ENCODE data around the gene PBXIP1.

DNA sequence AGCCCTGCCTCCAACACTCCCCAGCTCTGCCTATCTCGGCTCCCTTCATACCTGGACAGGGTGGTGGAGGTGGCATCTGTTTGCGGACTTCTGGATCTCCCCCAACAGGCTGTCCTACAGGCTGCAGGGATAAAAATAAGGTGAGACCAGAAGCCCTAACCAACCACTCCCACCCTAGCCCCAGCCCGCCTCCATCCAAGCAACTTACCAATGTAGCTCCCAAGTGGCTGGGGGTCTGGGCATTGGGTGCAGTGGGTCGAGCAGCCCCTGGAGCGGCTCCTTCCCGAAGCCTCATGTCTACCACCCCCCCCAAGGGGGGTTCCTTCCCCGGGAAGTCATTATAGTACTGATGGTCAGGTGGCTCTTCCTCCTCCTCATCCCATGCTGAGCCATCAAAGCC lies 10.2 kb upstream of the PBXIP1 start:
- TF ChIP-seq POLR2AphosphoS2 (IDR thresholded peaks at IDR 0.05; ENCODE audit: low read depth, low read length) (no peak), JUND (IDR thresholded peaks at IDR 0.05; ENCODE audit: low read depth, low read length) (no peak), POLR2A (IDR thresholded peaks at IDR 0.05; ENCODE audit: low read depth, low read length) (no peak)
- TF ChIP-seq, protein P1, sequence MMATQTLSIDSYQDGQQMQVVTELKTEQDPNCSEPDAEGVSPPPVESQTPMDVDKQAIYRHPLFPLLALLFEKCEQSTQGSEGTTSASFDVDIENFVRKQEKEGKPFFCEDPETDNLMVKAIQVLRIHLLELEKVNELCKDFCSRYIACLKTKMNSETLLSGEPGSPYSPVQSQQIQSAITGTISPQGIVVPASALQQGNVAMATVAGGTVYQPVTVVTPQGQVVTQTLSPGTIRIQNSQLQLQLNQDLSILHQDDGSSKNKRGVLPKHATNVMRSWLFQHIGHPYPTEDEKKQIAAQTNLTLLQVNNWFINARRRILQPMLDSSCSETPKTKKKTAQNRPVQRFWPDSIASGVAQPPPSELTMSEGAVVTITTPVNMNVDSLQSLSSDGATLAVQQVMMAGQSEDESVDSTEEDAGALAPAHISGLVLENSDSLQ (IDR thresholded peaks at IDR 0.05) = no peak
- TF ChIP-seq, protein P2, sequence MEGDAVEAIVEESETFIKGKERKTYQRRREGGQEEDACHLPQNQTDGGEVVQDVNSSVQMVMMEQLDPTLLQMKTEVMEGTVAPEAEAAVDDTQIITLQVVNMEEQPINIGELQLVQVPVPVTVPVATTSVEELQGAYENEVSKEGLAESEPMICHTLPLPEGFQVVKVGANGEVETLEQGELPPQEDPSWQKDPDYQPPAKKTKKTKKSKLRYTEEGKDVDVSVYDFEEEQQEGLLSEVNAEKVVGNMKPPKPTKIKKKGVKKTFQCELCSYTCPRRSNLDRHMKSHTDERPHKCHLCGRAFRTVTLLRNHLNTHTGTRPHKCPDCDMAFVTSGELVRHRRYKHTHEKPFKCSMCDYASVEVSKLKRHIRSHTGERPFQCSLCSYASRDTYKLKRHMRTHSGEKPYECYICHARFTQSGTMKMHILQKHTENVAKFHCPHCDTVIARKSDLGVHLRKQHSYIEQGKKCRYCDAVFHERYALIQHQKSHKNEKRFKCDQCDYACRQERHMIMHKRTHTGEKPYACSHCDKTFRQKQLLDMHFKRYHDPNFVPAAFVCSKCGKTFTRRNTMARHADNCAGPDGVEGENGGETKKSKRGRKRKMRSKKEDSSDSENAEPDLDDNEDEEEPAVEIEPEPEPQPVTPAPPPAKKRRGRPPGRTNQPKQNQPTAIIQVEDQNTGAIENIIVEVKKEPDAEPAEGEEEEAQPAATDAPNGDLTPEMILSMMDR (IDR thresholded peaks at IDR 0.05 in 2 of 3, conservative IDR thresholded peaks at IDR 0.05 in 1 of 3; ENCODE audit: control insufficient read depth in 2 of 3, extremely low read depth in 1 of 3, insufficient read depth in 1 of 3, low read depth in 3 of 3, low read length in 3 of 3) = no peak
